ENCODE data around the gene SLC45A3. TPM values are rescaled to one million over a fixed set of nuclear protein-coding genes. Genes with fewer than 3 reads are reported as not detected.
A peak's percentile ranks its signal among the peaks of the same experiment; 100 is the strongest.

SLC45A3 gene
- total and polyA plus RNA-seq, 2 of the 8 experiments (the other 6 are each of a cell fraction or from before 2014, with no cell fraction given): 13.0 to 14.3 TPM

DNA sequence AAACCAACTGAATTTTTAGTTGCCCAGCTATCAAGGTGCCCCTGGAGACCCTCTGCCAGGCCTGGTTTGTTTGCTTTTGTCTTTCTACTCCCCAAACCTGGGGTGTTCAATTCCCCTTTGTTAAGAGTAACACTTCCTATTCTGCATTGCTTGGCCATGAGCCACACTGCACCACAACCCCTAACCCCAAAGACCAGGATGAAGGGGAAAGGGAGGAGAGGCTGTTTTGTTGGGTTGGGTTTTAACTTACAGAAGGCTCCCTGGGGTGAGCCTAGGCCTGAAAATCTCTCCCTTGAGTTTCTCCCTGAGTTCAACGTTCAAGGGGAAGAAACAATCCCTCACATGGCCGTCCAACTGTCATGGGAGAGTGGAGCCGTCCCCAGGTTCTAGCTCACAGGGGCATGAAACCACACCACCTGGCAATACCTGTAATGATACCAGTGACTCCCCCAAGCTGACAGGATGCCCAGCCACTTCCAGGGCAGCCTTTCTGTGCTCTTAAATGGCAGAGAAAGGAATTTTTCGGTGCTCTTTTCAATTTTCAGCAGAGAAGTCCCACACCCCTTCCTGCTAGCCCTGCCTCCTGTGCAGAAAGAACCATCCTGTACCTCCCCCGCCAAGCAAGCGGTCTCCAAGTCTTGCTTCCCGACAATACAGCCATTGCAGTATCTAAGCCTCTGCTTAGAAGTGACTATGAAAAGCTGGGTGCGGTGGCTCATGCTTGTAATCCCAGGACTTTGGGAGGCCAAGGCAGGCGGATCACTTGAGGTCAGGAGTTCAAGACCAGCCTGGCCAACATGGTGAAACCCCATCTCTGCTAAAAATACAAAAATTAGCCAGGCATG lies 14.9 kb downstream of the SLC45A3 start:
- no peak overlapping the region for H3K9ac ChIP-seq (replicated peaks in 1 of 4; ENCODE audit: extremely low read depth in 1 of 4, low read depth in 3 of 4, low read length in 3 of 4)
- H2BK120ac ChIP-seq (replicated peaks; ENCODE audit: low read depth, low read length): no peak overlapping the region
- H3K4ac ChIP-seq (replicated peaks; ENCODE audit: insufficient read length, low read depth, low read length): no peak overlapping the region
- no peaks in the 10 kb centered on the region for H3K9me3 ChIP-seq (ENCODE audit: insufficient read depth in 2 of 2, low read depth in 1 of 2, low read length in 1 of 2)
- no peak overlapping the region for H2BK12ac ChIP-seq (ENCODE audit: low read depth, low read length)
- 82% methylated on average over 8 of the region's 9 CpGs; no CpG with 5 or more reads in 1 of the 2 experiments for WGBS, 2 experiments (ENCODE audit: extremely low coverage in 1 of 2, insufficient coverage in 1 of 2, insufficient read length in 1 of 2, insufficient replicate concordance in 2 of 2, low coverage in 1 of 2, low lambda C conversion rate in 2 of 2, missing lambda C conversion rate in 1 of 2)
- no peak overlapping the region for H3K4me2 ChIP-seq (ENCODE audit: insufficient read depth in 1 of 2, low read depth in 2 of 2, low read length in 2 of 2)
- no peak overlapping the region for H3K18ac ChIP-seq (ENCODE audit: extremely low read depth, low read length)
- no peak overlapping the region for H2AK5ac ChIP-seq (ENCODE audit: low read depth, low read length)
- no peak overlapping the region for H4K91ac ChIP-seq (replicated peaks; ENCODE audit: insufficient read length, low read length)
- H3K56ac ChIP-seq (replicated peaks; ENCODE audit: insufficient read length, low read depth, low read length): no peak overlapping the region
- peak overlapping the region; percentile 8; the same call in 1 of the 2 replicates for H3K27ac ChIP-seq (ENCODE audit: low read depth, low read length)
- H2BK15ac ChIP-seq (ENCODE audit: low read length): no peak overlapping the region
- H3K27me3 ChIP-seq (replicated peaks in 1 of 4; ENCODE audit: control insufficient read depth in 3 of 4, extremely low read depth in 1 of 4, insufficient read depth in 3 of 4, low read length in 3 of 4): no peaks in the 10 kb centered on the region
- no peak overlapping the region for H3K14ac ChIP-seq (ENCODE audit: insufficient read length)
- ChIA-PET POLR2A (ENCODE audit: partially characterized antibody) (interaction anchor here (1.1 to 19.3 kb wide), 4 partner anchors 12 to 42 kb away, joined by 3 to 241 read pairs (median 6); partner anchors contain the start of gene SLC45A3), CTCF (ENCODE audit: partially characterized antibody) (interaction anchor here (0.9 to 18.5 kb wide), 5 partner anchors 7 to 227 kb away, joined by 3 to 856 read pairs (median 43); partner anchors contain the start of gene SLC45A3)
- no peak overlapping the region for H2AFZ ChIP-seq (ENCODE audit: low read length)
- H4K5ac ChIP-seq (ENCODE audit: insufficient read length, low read depth, low read length): no peak overlapping the region
- no peaks in the 10 kb centered on the region for H3K23me2 ChIP-seq (ENCODE audit: low read depth, low read length)
- H3K79me1 ChIP-seq (ENCODE audit: low read depth, low read length): peaks cover 10% of the 10 kb centered on the region
- no peak overlapping the region for H4K8ac ChIP-seq (ENCODE audit: extremely low read depth, insufficient read depth, low read length)
- H3K36me3 ChIP-seq (ENCODE audit: control insufficient read depth in 2 of 4, insufficient read depth in 4 of 4, low read length in 3 of 4): peaks cover 0 to 13% (median 6%) of the 10 kb centered on the region in 4 experiments; a peak in 4 of 8 replicates
- no peak overlapping the region for H2BK5ac ChIP-seq (ENCODE audit: low read depth, low read length)
- no peak overlapping the region for H3K4me3 ChIP-seq (ENCODE audit: extremely low read depth in 1 of 4, insufficient read depth in 2 of 4, low read depth in 3 of 4, low read length in 4 of 4)
- H2BK20ac ChIP-seq (ENCODE audit: low read length): no peak overlapping the region
- peaks cover 0 to 36% (median 25%) of the 10 kb centered on the region in 4 experiments; a peak in 6 of 7 replicates for H3K4me1 ChIP-seq (replicated peaks in 1 of 4; ENCODE audit: control insufficient read depth in 3 of 4, insufficient read depth in 4 of 4, low read length in 3 of 4)
- no peak overlapping the region for H3K23ac ChIP-seq (ENCODE audit: insufficient read length)
- FAIRE-seq (no peak), DNase-seq (ENCODE audit: low read depth in 1 of 2, low spot score in 2 of 2) (no peak)
- peaks cover 0 to 32% of the 10 kb centered on the region in 2 experiments; a peak in 2 of 4 replicates for H3K79me2 ChIP-seq (ENCODE audit: control insufficient read depth in 1 of 2, insufficient read depth in 2 of 2, low read length in 2 of 2)
- H4K20me1 ChIP-seq (replicated peaks in 1 of 2; ENCODE audit: control insufficient read depth in 1 of 2, insufficient read depth in 2 of 2, low read length in 2 of 2): peaks cover 1 to 2% of the 10 kb centered on the region in 2 experiments

Data from H1 (cell line).